ENCODE results near the gene SOX5.

The SOX5 gene

GRCh38 chr12:23648546-23648945, 300.9 kb downstream of the SOX5 start:
- Histone ChIP-seq H3K36me3 (ENCODE audit: insufficient read depth, low read length) (no peaks in the 10 kb centered on the region), H3K9ac (ENCODE audit: low read depth, low read length) (no peak overlapping the region), H3K4me1 (ENCODE audit: insufficient read depth, low read length) (no peaks in the 10 kb centered on the region), H3K9me3 (ENCODE audit: control insufficient read depth, insufficient read depth, low read length) (no peaks in the 10 kb centered on the region)

GRCh38 chr12:23640754-23641153, 308.7 kb downstream of the SOX5 start:
- H3K9ac ChIP-seq (ENCODE audit: low read depth, low read length) = no peak overlapping the region

GRCh38 chr12:23634344-23634743, 315.1 kb downstream of the SOX5 start:
- peaks cover 10% of the 10 kb centered on the region for H3K4me1 ChIP-seq (ENCODE audit: insufficient read depth, low read length)
- H3K9me3 ChIP-seq (ENCODE audit: control insufficient read depth, insufficient read depth, low read length) = no peaks in the 10 kb centered on the region
- H3K9ac ChIP-seq (ENCODE audit: low read depth, low read length) = no peak overlapping the region
- no peaks in the 10 kb centered on the region for H3K36me3 ChIP-seq (ENCODE audit: insufficient read depth, low read length)

More at GRCh38 chr12:23640754-23641153, 308.7 kb downstream of the SOX5 start:
- H3K9me3 ChIP-seq (ENCODE audit: control insufficient read depth, insufficient read depth, low read length) = no peaks in the 10 kb centered on the region
- peaks cover 21% of the 10 kb centered on the region for H3K4me1 ChIP-seq (ENCODE audit: insufficient read depth, low read length)
- H3K36me3 ChIP-seq (ENCODE audit: insufficient read depth, low read length) = no peaks in the 10 kb centered on the region

- H3K4me1 ChIP-seq (ENCODE audit: insufficient read depth, low read length) = peaks cover 15% of the 10 kb centered on the region
- no peaks in the 10 kb centered on the region for H3K36me3 ChIP-seq (ENCODE audit: insufficient read depth, low read length)
Observed at GRCh38 chr12:23631786-23632377, 317.6 kb downstream of the SOX5 start.

GRCh38 chr12:23630524-23630923, 318.9 kb downstream of the SOX5 start:
- Histone ChIP-seq H3K36me3 (ENCODE audit: insufficient read depth, low read length) (no peaks in the 10 kb centered on the region), H3K4me1 (ENCODE audit: insufficient read depth, low read length) (peaks cover 15% of the 10 kb centered on the region), H3K9ac (ENCODE audit: low read depth, low read length) (no peak overlapping the region), H3K9me3 (ENCODE audit: control insufficient read depth, insufficient read depth, low read length) (no peaks in the 10 kb centered on the region)

More at GRCh38 chr12:23631786-23632377, 317.6 kb downstream of the SOX5 start:
- H3K9ac ChIP-seq (ENCODE audit: low read depth, low read length) = no peak overlapping the region
- H3K9me3 ChIP-seq (ENCODE audit: control insufficient read depth, insufficient read depth, low read length) = no peaks in the 10 kb centered on the region

- Histone ChIP-seq H3K9ac (ENCODE audit: low read depth, low read length) (no peak overlapping the region), H3K36me3 (ENCODE audit: insufficient read depth, low read length) (no peaks in the 10 kb centered on the region), H3K9me3 (ENCODE audit: control insufficient read depth, insufficient read depth, low read length) (no peaks in the 10 kb centered on the region), H3K4me1 (ENCODE audit: insufficient read depth, low read length) (peaks cover 15% of the 10 kb centered on the region)
Observed at GRCh38 chr12:23628806-23629205, 320.7 kb downstream of the SOX5 start.

- Histone ChIP-seq H3K9ac (ENCODE audit: low read depth, low read length) (no peak overlapping the region), H3K4me1 (ENCODE audit: insufficient read depth, low read length) (peaks cover 11% of the 10 kb centered on the region), H3K9me3 (ENCODE audit: control insufficient read depth, insufficient read depth, low read length) (no peaks in the 10 kb centered on the region), H3K36me3 (ENCODE audit: insufficient read depth, low read length) (no peaks in the 10 kb centered on the region)
Observed at GRCh38 chr12:23626791-23627190, 322.7 kb downstream of the SOX5 start.

- Histone ChIP-seq H3K9me3 (ENCODE audit: control insufficient read depth, insufficient read depth, low read length) (no peaks in the 10 kb centered on the region), H3K36me3 (ENCODE audit: insufficient read depth, low read length) (no peaks in the 10 kb centered on the region), H3K4me1 (ENCODE audit: insufficient read depth, low read length) (no peaks in the 10 kb centered on the region), H3K9ac (ENCODE audit: low read depth, low read length) (no peak overlapping the region)
Observed at GRCh38 chr12:23621900-23622299, 327.6 kb downstream of the SOX5 start.

GRCh38 chr12:23618718-23619117, 330.8 kb downstream of the SOX5 start:
- H3K36me3 ChIP-seq (ENCODE audit: insufficient read depth, low read length) = no peaks in the 10 kb centered on the region
- H3K9me3 ChIP-seq (ENCODE audit: control insufficient read depth, insufficient read depth, low read length) = no peaks in the 10 kb centered on the region
- no peaks in the 10 kb centered on the region for H3K4me1 ChIP-seq (ENCODE audit: insufficient read depth, low read length)
- no peak overlapping the region for H3K9ac ChIP-seq (ENCODE audit: low read depth, low read length)

- no peaks in the 10 kb centered on the region for H3K36me3 ChIP-seq (ENCODE audit: insufficient read depth, low read length)
- H3K9ac ChIP-seq (ENCODE audit: low read depth, low read length) = no peak overlapping the region
- H3K9me3 ChIP-seq (ENCODE audit: control insufficient read depth, insufficient read depth, low read length) = no peaks in the 10 kb centered on the region
- H3K4me1 ChIP-seq (ENCODE audit: insufficient read depth, low read length) = no peaks in the 10 kb centered on the region
Observed at GRCh38 chr12:23617749-23618148, 331.7 kb downstream of the SOX5 start.

- no peak overlapping the region for H3K9ac ChIP-seq (ENCODE audit: low read depth, low read length)
- H3K36me3 ChIP-seq (ENCODE audit: insufficient read depth, low read length) = no peaks in the 10 kb centered on the region
- H3K4me1 ChIP-seq (ENCODE audit: insufficient read depth, low read length) = no peaks in the 10 kb centered on the region
- no peaks in the 10 kb centered on the region for H3K9me3 ChIP-seq (ENCODE audit: control insufficient read depth, insufficient read depth, low read length)
Observed at GRCh38 chr12:23614280-23614679, 335.2 kb downstream of the SOX5 start.

GRCh38 chr12:23611320-23611719, 338.1 kb downstream of the SOX5 start:
- H3K4me1 ChIP-seq (ENCODE audit: insufficient read depth, low read length) = no peaks in the 10 kb centered on the region
- no peaks in the 10 kb centered on the region for H3K36me3 ChIP-seq (ENCODE audit: insufficient read depth, low read length)
- no peak overlapping the region for H3K9ac ChIP-seq (ENCODE audit: low read depth, low read length)
- no peaks in the 10 kb centered on the region for H3K9me3 ChIP-seq (ENCODE audit: control insufficient read depth, insufficient read depth, low read length)

GRCh38 chr12:23600919-23601318, 348.6 kb downstream of the SOX5 start:
- Histone ChIP-seq H3K4me1 (ENCODE audit: insufficient read depth, low read length) (no peaks in the 10 kb centered on the region), H3K9ac (ENCODE audit: low read depth, low read length) (no peak overlapping the region), H3K9me3 (ENCODE audit: control insufficient read depth, insufficient read depth, low read length) (peaks cover 9% of the 10 kb centered on the region), H3K36me3 (ENCODE audit: insufficient read depth, low read length) (no peaks in the 10 kb centered on the region)

GRCh38 chr12:23596568-23596967, 352.9 kb downstream of the SOX5 start:
- Histone ChIP-seq H3K36me3 (ENCODE audit: insufficient read depth, low read length) (no peaks in the 10 kb centered on the region), H3K4me1 (ENCODE audit: insufficient read depth, low read length) (no peaks in the 10 kb centered on the region), H3K9ac (ENCODE audit: low read depth, low read length) (no peak overlapping the region), H3K9me3 (ENCODE audit: control insufficient read depth, insufficient read depth, low read length) (peaks cover 9% of the 10 kb centered on the region)

GRCh38 chr12:23587833-23588559, 361.5 kb downstream of the SOX5 start:
- Histone ChIP-seq H3K9me3 (ENCODE audit: control insufficient read depth, insufficient read depth, low read length) (no peaks in the 10 kb centered on the region), H3K9ac (ENCODE audit: low read depth, low read length) (no peak overlapping the region), H3K4me1 (ENCODE audit: insufficient read depth, low read length) (peaks cover 3% of the 10 kb centered on the region; the same call in 1 of the 2 replicates), H3K36me3 (ENCODE audit: insufficient read depth, low read length) (no peaks in the 10 kb centered on the region)
